ENCODE measurements around the gene CCNY. TPM values are rescaled to one million over a fixed set of nuclear protein-coding genes. Genes with fewer than 3 reads are reported as not detected.

The CCNY gene
- polyA plus RNA-seq, 2 donors = 15.1 TPM

DNA sequence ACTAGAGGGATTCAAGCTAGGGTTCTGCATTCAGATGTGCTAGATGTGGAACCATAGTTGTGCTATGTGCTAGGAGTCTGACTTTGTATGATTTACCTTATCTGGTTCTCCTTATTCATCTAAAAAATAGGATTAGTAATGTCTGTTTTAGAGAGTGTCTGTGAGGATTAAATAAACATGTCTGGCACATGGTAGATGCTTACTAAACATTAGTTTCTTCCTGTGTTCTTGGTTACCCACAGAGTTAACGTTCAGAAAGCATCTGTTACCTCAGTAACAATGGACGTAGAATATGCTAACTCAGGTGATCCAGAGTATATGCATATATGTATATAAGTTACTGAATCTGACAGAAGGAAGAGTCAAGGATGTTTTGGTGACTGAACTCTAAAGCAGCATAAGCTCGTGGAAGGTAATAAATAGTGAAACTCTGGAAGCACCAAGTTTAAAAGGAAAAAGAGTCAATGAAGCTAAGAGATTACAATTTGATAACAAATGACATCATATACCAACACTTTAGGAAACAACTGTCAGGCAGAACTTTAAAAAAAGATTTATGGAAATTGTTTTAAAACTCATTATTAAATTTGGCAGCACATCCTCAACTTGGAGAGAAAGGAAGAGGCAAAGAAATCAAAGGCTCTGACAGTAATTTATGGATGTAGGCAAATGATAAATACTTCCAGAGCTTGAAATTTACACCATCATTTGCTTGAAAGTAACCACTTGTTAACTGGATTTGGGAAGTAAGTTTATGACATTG lies 127.0 kb downstream of the CCNY start:
- no peaks in the 10 kb centered on the region for H3K9me3 ChIP-seq (ENCODE audit: control insufficient read depth in 2 of 2, insufficient read depth in 1 of 2, low read depth in 1 of 2, low read length in 1 of 2)
- no peaks in the 10 kb centered on the region for H3K36me3 ChIP-seq (ENCODE audit: control insufficient read depth in 2 of 2, insufficient read depth in 2 of 2, low read length in 1 of 2)
- 55 to 58% methylated on average over 3 of the region's 3 CpGs for WGBS, 2 donors
- no peak overlapping the region for H3K4me3 ChIP-seq (ENCODE audit: low read depth in 1 of 2, low read length in 2 of 2)
- peaks cover 0 to 8% of the 10 kb centered on the region in 2 donors for H3K4me1 ChIP-seq (ENCODE audit: control insufficient read depth in 2 of 2, insufficient read depth in 2 of 2, low read length in 1 of 2)
- no peak overlapping the region for H3K27ac ChIP-seq (ENCODE audit: low read depth in 2 of 2, low read length in 1 of 2)
- no peaks in the 10 kb centered on the region for H3K27me3 ChIP-seq (ENCODE audit: control insufficient read depth in 1 of 2, insufficient read depth in 2 of 2, low read length in 2 of 2)

- Histone ChIP-seq H3K27me3 (ENCODE audit: control insufficient read depth in 1 of 2, insufficient read depth in 2 of 2, low read length in 2 of 2) (no peaks in the 10 kb centered on the region), H3K9me3 (ENCODE audit: control insufficient read depth in 2 of 2, insufficient read depth in 1 of 2, low read depth in 1 of 2, low read length in 1 of 2) (no peaks in the 10 kb centered on the region), H3K4me3 (ENCODE audit: low read depth in 1 of 2, low read length in 2 of 2) (no peak overlapping the region), H3K27ac (ENCODE audit: low read depth in 2 of 2, low read length in 1 of 2) (no peak overlapping the region), H3K4me1 (ENCODE audit: control insufficient read depth in 2 of 2, insufficient read depth in 2 of 2, low read length in 1 of 2) (peaks cover 0 to 8% of the 10 kb centered on the region in 2 donors), H3K36me3 (ENCODE audit: control insufficient read depth in 2 of 2, insufficient read depth in 2 of 2, low read length in 1 of 2) (no peaks in the 10 kb centered on the region)
- WGBS, 2 donors = 75 to 82% methylated on average over 3 of the region's 3 CpGs
Measured at GRCh38 chr10:35463878-35464277, 127.6 kb downstream of the CCNY start.

- Histone ChIP-seq H3K4me3 (ENCODE audit: low read depth in 1 of 2, low read length in 2 of 2) (no peak overlapping the region), H3K36me3 (ENCODE audit: control insufficient read depth in 2 of 2, insufficient read depth in 2 of 2, low read length in 1 of 2) (no peaks in the 10 kb centered on the region), H3K27ac (ENCODE audit: low read depth in 2 of 2, low read length in 1 of 2) (no peak overlapping the region), H3K4me1 (ENCODE audit: control insufficient read depth in 2 of 2, insufficient read depth in 2 of 2, low read length in 1 of 2) (peaks cover 0 to 10% of the 10 kb centered on the region in 2 donors), H3K9me3 (ENCODE audit: control insufficient read depth in 2 of 2, insufficient read depth in 1 of 2, low read depth in 1 of 2, low read length in 1 of 2) (no peaks in the 10 kb centered on the region), H3K27me3 (ENCODE audit: control insufficient read depth in 1 of 2, insufficient read depth in 2 of 2, low read length in 2 of 2) (no peaks in the 10 kb centered on the region)
- WGBS, 2 donors = 67 to 77% methylated on average over 11 of the region's 11 CpGs
Measured at GRCh38 chr10:35464825-35465456, 128.6 kb downstream of the CCNY start.

- H3K9me3 ChIP-seq (ENCODE audit: control insufficient read depth in 2 of 2, insufficient read depth in 1 of 2, low read depth in 1 of 2, low read length in 1 of 2) = no peaks in the 10 kb centered on the region
- peaks cover 2 to 15% of the 10 kb centered on the region in 2 donors for H3K4me1 ChIP-seq (ENCODE audit: control insufficient read depth in 2 of 2, insufficient read depth in 2 of 2, low read length in 1 of 2)
- WGBS, 2 donors = 81 to 92% methylated on average over 5 of the region's 5 CpGs
- H3K4me3 ChIP-seq (ENCODE audit: low read depth in 1 of 2, low read length in 2 of 2) = no peak overlapping the region
- H3K27me3 ChIP-seq (ENCODE audit: control insufficient read depth in 1 of 2, insufficient read depth in 2 of 2, low read length in 2 of 2) = no peaks in the 10 kb centered on the region
- no peak overlapping the region for H3K27ac ChIP-seq (ENCODE audit: low read depth in 2 of 2, low read length in 1 of 2)
- H3K36me3 ChIP-seq (ENCODE audit: control insufficient read depth in 2 of 2, insufficient read depth in 2 of 2, low read length in 1 of 2) = no peaks in the 10 kb centered on the region
Measured at GRCh38 chr10:35465673-35466072, 129.4 kb downstream of the CCNY start.

DNA sequence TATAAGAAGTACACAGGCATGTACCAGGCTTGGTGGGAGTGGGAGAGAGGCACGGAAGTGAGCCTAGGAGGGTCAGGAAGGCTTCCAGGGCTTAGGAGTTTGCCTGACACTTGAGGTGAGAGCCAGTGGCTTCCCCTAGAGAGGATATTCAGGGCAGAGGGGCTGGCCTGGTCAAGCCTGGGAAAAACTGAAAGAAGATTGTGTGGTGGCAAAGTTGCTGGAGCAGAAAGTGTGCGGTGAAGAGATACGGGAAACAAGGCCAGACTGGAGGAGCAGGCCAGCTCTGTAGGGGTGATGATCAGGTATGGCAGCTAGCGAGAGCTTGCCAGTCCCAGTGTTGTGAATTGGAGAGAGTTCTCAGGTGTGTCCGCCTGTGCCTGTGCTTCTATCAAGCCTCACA lies 129.9 kb downstream of the CCNY start:
- H3K27me3 ChIP-seq (ENCODE audit: control insufficient read depth in 1 of 2, insufficient read depth in 2 of 2, low read length in 2 of 2) = no peaks in the 10 kb centered on the region
- H3K36me3 ChIP-seq (ENCODE audit: control insufficient read depth in 2 of 2, insufficient read depth in 2 of 2, low read length in 1 of 2) = no peaks in the 10 kb centered on the region
- 87 to 94% methylated on average over 4 to 5 of the region's 5 CpGs for WGBS, 2 donors
- H3K9me3 ChIP-seq (ENCODE audit: control insufficient read depth in 2 of 2, insufficient read depth in 1 of 2, low read depth in 1 of 2, low read length in 1 of 2) = no peaks in the 10 kb centered on the region
- H3K27ac ChIP-seq (ENCODE audit: low read depth in 2 of 2, low read length in 1 of 2) = no peak overlapping the region
- H3K4me1 ChIP-seq (ENCODE audit: control insufficient read depth in 2 of 2, insufficient read depth in 2 of 2, low read length in 1 of 2) = peaks cover 2 to 15% of the 10 kb centered on the region in 2 donors
- no peak overlapping the region for H3K4me3 ChIP-seq (ENCODE audit: low read depth in 1 of 2, low read length in 2 of 2)

- Histone ChIP-seq H3K4me3 (ENCODE audit: low read depth in 1 of 2, low read length in 2 of 2) (no peak overlapping the region), H3K4me1 (ENCODE audit: control insufficient read depth in 2 of 2, insufficient read depth in 2 of 2, low read length in 1 of 2) (peaks cover 2 to 15% of the 10 kb centered on the region in 2 donors), H3K27ac (ENCODE audit: low read depth in 2 of 2, low read length in 1 of 2) (no peak overlapping the region), H3K36me3 (ENCODE audit: control insufficient read depth in 2 of 2, insufficient read depth in 2 of 2, low read length in 1 of 2) (no peaks in the 10 kb centered on the region), H3K9me3 (ENCODE audit: control insufficient read depth in 2 of 2, insufficient read depth in 1 of 2, low read depth in 1 of 2, low read length in 1 of 2) (no peaks in the 10 kb centered on the region), H3K27me3 (ENCODE audit: control insufficient read depth in 1 of 2, insufficient read depth in 2 of 2, low read length in 2 of 2) (no peaks in the 10 kb centered on the region)
- WGBS, 2 donors = 95 to 99% methylated on average over 4 of the region's 4 CpGs
Measured at GRCh38 chr10:35466661-35467060, 130.4 kb downstream of the CCNY start.

- no peak overlapping the region for H3K4me3 ChIP-seq (ENCODE audit: low read depth in 1 of 2, low read length in 2 of 2)
- peaks cover 2 to 15% of the 10 kb centered on the region in 2 donors for H3K4me1 ChIP-seq (ENCODE audit: control insufficient read depth in 2 of 2, insufficient read depth in 2 of 2, low read length in 1 of 2)
- H3K9me3 ChIP-seq (ENCODE audit: control insufficient read depth in 2 of 2, insufficient read depth in 1 of 2, low read depth in 1 of 2, low read length in 1 of 2) = no peaks in the 10 kb centered on the region
- no peaks in the 10 kb centered on the region for H3K36me3 ChIP-seq (ENCODE audit: control insufficient read depth in 2 of 2, insufficient read depth in 2 of 2, low read length in 1 of 2)
- H3K27me3 ChIP-seq (ENCODE audit: control insufficient read depth in 1 of 2, insufficient read depth in 2 of 2, low read length in 2 of 2) = no peaks in the 10 kb centered on the region
- H3K27ac ChIP-seq (ENCODE audit: low read depth in 2 of 2, low read length in 1 of 2) = no peak overlapping the region
Measured at GRCh38 chr10:35467186-35467585, 130.9 kb downstream of the CCNY start.

DNA sequence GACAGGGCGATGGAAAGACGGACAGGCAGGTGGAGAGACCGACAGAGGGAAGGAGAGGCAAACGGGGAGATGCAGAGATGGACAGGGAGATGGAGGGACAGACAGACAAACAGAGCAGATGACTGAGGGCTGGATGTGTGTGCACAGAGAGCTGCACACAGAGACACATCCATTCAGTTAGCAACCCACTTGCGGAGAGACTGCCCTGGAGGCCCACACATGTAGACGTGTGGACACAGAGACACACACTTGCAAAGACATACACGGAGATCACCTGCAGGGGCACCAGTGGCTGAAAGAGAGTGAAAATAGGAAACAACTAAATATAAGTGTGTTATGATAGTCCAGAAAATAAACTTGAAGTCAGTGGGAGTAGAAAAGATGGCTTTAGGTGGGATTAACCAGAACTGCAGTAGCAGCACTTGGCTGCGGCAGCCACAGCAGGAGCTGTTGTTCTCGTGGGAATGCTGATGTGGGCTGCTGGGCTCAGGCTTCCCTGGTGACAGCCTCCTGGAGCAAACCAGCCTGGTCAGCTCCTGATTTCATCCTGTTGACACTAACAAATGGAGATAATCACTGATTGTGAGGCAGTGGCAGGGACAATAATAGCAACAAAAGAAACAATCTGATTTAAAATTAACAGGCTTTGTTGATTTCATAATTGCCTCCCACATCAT lies 134.1 kb downstream of the CCNY start:
- H3K27ac ChIP-seq (ENCODE audit: low read depth in 2 of 2, low read length in 1 of 2) = no peak overlapping the region
- no peak overlapping the region for H3K4me3 ChIP-seq (ENCODE audit: low read depth in 1 of 2, low read length in 2 of 2)
- 82% methylated on average over 9 of the region's 9 CpGs for WGBS, 2 donors
- no peaks in the 10 kb centered on the region for H3K9me3 ChIP-seq (ENCODE audit: control insufficient read depth in 2 of 2, insufficient read depth in 1 of 2, low read depth in 1 of 2, low read length in 1 of 2)
- peaks cover 2 to 10% of the 10 kb centered on the region in 2 donors for H3K4me1 ChIP-seq (ENCODE audit: control insufficient read depth in 2 of 2, insufficient read depth in 2 of 2, low read length in 1 of 2)
- no peaks in the 10 kb centered on the region for H3K27me3 ChIP-seq (ENCODE audit: control insufficient read depth in 1 of 2, insufficient read depth in 2 of 2, low read length in 2 of 2)
- H3K36me3 ChIP-seq (ENCODE audit: control insufficient read depth in 2 of 2, insufficient read depth in 2 of 2, low read length in 1 of 2) = no peaks in the 10 kb centered on the region

DNA sequence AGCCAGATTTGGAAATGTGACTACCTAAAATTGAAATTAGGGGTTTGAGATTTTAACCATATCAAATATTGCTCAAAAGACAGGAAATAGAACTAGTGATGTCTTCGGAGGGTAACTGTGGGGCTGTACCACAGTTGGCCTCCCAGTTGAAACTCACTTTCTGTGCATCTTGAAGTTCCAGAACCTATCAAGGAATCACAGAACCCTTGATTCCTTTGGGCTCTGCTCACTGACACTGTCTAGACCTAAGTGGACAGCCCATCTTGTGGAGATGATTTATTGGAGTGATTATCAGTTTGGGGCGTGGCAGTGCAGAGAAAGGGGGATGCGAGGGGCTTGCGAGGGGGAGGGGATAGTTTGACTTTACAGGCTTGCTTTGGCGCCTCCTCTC lies 134.6 kb downstream of the CCNY start:
- WGBS, 2 donors = 87 to 90% methylated on average over 5 of the region's 5 CpGs
- Histone ChIP-seq H3K27ac (ENCODE audit: low read depth in 2 of 2, low read length in 1 of 2) (no peak overlapping the region), H3K9me3 (ENCODE audit: control insufficient read depth in 2 of 2, insufficient read depth in 1 of 2, low read depth in 1 of 2, low read length in 1 of 2) (no peaks in the 10 kb centered on the region), H3K36me3 (ENCODE audit: control insufficient read depth in 2 of 2, insufficient read depth in 2 of 2, low read length in 1 of 2) (no peaks in the 10 kb centered on the region), H3K4me3 (ENCODE audit: low read depth in 1 of 2, low read length in 2 of 2) (no peak overlapping the region), H3K4me1 (ENCODE audit: control insufficient read depth in 2 of 2, insufficient read depth in 2 of 2, low read length in 1 of 2) (peaks cover 2 to 10% of the 10 kb centered on the region in 2 donors), H3K27me3 (ENCODE audit: control insufficient read depth in 1 of 2, insufficient read depth in 2 of 2, low read length in 2 of 2) (no peaks in the 10 kb centered on the region)
